Cortex of kidney (tissue), 1 donor: ENCODE results near the gene KNOP1.

ENCODE experiments used
- DNase-seq: peaks from one replicate; lab custom pipeline; 2025; lab: John Stamatoyannopoulos, UW

KNOP1 gene

GRCh38 chr16:19707569-19708295 is 10.3 kb downstream of the KNOP1 start:
- DNase-seq, result no peak

- no peak for DNase-seq
Measured at GRCh38 chr16:19706846-19707245, 11.2 kb downstream of the KNOP1 start.

DNA sequence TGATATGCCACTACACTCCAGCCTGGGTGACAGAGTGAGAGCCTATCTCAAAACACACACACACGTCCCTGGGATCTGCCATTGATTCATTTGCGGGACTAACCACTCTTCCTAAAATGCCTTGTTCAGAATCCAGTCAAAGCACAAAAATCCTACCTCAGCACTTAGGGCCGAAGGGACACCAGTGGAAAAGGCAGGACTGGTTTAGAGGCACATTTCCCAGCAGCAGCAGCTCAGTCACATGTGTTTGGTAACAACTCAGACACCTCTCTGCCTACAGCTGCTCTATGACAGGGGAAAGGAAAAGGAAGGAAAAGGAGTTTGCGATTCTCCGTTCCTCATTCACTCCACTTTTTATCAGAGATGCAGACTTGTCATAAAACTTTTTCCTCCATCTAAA is 12.2 kb downstream of the KNOP1 start:
- DNase-seq, result no peak

DNA sequence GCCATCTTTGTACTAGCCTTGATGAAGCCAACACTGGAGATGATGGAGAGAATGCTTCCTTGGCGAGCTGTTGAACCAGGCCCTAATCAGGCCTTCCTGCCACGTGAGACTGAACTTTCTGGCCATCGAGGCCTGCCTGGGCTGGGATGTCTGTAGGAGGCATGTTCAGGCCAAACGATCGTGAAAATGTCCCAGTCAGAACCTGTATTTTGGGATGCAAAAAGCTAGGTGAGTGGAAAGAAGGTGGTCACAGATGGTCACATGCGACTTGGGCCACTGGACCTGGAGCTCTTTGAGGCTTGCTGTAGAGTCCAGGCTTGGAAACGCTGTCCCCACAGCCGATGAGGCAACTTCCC is 12.9 kb downstream of the KNOP1 start:
- no peak for DNase-seq

DNA sequence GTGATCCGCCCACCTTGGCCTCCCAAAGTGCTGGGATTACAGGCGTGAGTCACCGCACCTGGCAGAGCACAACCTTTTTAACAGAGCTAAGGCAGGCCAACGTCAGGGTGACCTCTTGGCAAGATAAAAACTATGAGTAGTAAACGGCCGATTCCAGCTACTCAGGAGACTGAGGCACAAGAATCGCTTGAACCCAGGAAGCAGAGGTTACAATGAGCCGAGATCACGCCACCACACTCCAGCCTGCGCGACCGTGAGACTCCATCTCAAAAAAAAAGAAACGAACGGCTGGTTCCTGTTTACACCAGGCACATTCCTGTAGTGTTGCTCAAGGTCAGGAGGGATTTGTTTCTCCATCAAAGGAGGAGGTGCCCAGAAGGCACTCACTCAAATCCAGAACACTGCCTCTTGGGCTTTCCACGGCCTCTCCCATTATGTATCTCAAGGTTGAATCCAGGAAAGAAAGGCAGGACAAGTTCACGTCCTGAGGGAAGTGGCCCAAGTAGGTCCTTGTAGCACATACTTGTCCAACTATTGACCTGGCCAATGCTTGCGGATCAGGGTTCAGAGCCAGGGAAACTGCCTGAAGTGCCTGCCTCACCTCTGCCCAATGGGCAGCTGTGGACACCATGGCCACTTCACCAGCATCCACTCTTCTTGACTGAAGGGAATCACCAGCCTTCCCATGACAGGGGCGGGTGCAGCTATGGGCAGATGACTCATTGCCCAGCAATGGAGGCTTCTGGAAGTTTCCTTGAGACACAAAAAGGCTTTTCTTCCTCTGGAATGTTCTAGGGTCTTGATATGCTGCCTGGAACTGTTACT is 13.5 kb downstream of the KNOP1 start:
- DNase-seq, result no peak

DNA sequence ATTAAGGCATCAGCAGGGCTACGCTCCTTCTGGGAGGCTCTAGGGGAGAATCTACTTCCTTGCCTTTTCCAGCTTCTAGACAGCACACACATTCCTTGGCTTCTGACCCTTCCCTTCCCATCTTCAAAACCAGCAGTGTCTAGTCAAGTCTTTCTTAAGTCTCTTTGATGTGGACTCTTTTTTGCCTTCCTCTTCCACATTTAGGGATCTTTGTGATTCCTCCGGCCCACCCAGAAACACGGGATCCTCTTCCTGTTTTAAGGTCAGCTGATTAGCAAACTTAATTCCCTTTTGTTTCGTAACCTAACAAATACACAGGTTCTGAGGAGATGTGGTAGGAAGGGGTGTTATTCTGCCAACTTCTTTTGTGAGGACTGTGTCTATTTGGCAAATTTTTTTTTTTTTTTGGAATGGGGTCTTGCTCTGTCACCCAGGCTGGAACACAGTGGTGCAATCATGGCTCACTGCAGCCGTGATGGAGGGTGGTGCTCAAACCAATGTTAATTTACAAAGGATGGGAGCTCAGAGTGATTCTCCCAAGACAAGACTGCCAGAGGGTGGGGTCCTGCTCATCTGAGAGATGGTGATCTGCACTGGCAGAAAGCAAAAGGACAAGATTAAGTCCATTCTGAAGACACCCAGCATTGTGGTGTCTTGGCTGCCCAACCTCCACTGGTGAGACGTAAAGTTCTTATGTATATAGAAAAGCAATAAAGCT is 14.7 kb downstream of the KNOP1 start:
- no peak for DNase-seq

DNA sequence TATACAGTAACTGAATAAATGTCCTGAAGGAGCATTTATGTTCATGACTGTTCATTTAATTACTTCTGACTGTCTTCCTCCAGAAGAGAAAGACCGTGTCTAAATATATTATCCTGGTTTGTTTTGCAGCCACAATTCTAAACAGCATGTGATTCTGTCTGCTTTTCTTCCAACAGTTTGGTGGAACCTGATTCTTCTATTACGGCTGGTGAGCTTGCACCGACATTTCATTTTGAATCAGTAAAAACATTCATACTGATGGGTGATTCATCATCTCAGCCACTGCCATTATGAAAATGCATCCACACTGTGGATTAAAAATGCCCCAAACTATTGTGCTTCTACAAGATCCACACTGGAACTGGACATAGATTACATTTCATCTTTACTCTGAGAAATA is 16.9 kb downstream of the KNOP1 start:
- no peak for DNase-seq

DNA sequence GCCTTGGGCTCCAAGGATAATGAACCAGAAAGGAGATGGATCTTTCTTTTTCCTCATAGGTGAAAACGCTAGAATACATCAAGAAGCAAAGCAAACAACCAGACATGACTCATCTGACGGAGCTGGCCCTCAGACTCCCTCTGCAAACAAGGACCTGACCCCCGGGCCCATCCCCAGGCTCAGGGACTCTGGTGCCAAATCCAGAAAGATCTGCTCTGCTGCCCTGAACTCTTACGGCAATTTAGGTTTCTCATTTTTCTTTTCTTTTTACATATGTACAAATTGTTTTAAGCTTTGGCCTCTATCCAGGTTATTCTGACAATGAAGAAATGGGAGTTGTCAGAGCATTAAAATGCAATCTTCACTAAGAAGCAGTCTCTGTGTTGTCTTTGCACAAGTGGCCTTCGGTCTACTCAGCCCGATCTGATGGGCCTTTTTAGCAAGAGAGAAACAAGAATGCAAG is 17.7 kb downstream of the KNOP1 start:
- no peak for DNase-seq

GRCh38 chr16:19699472-19699871 is 18.6 kb downstream of the KNOP1 start:
- no peak for DNase-seq

DNA sequence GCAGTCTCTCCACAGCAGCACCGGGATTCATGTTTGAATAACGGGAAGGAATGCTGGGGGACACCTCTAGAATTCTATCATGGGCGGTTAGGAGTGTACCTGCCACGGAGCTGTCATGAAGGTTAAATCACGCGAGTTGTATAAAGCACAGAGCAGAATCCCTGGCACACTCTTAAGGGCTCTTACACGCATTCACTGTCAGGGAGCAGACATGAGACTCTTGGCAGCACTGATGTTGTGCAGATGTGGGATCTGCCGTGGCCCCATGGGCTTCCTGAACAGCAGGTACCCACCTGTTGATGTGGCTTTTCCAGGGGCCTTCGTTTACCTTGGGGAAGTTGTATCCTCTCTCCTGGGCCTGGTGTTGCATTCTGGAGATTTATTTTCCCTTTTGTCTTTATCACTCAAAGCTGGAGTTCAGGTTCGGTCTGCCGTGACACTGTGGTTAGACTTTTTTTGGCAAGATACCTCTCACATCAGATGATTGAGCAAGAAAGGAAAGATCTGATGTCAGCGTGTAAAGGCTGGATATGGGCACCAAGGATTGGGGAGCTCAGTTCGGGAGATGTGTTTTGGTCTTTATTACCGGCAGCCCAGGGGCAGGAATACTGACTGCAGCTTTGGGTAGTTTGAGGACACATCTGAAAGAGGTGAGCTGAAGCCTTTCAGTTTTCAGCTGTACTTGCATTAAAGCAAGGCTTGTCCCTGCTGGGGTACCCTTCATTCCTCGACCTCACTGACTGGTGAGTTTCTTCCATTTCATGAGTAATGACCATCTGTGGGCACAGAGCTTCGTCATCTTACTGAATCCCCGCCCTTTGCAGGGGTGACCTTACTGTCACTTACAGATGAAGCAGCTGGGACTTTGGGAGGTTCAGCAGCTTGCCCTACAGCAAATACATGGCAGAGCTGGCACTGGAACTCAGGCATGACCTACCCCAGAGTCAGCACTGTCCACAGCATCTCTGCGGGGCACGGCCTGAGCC is 19.3 kb downstream of the KNOP1 start:
- no peak for DNase-seq

- DNase-seq, result no peak
Measured at GRCh38 chr16:19697756-19698318, 20.2 kb downstream of the KNOP1 start.

- no peak for DNase-seq
Measured at GRCh38 chr16:19696961-19697360, 21.1 kb downstream of the KNOP1 start.

DNA sequence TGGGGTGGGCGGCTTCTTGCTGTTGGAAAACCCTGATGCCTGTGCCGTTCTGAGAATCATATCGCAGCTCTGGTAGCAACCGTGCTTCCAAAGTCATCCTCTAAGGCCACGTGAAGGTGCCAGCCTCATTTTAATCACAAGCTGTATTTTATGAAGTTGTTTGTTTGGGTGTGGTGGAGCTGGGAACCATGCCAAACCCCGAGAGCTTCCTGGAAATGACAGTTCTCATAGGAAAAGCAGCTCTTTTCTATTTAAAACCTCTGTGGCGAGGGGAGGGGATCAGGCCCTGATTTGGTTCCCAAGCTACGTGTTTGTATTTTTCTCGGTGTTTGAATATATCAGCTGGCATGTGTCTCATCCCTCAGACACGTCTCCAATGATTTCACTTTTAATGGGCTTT is 21.7 kb downstream of the KNOP1 start:
- DNase-seq, result no peak

DNA sequence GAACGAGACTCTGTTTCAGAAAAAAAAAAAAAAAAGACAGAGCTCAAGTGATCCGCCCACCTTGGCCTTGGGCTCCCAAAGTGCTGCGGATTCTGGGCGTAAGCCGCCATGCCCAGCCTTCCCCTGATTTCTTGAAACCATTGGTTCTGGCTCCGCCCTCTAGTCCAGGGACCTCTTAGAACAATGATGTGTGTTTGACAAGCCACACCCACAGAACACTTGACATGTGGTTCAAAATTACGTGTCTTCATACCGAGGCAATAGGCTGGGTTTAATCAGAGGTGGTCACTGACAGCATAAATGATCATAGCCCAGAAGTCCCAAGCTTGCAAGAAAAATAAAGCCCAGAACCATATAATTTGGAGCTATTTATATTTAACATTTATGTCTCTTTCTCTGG is 23.0 kb downstream of the KNOP1 start:
- no peak for DNase-seq

GRCh38 chr16:19691161-19691711 is 26.8 kb downstream of the KNOP1 start:
- no peak for DNase-seq

DNA sequence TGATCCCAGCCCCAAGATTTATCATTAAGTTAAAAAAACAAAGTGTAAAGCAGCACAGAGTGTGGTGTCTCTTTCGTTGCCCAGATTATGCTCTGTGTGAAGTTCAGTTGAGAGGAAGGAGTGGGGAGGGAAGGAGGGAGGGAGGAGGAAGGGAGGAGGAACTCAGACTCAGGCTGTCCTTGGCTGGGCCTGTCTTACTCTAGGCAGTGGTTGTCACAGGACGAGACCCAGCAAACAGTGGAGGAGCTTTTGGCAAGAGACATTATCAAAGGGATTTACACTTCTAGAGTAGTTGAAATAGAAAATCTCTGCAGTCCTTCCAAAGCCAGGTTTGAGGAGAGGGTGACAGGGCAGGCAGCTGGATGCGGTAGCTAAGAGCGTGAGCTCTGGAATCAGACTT is 27.8 kb downstream of the KNOP1 start:
- no peak for DNase-seq

GRCh38 chr16:19689342-19689741 is 28.7 kb downstream of the KNOP1 start:
- no peak for DNase-seq

DNA sequence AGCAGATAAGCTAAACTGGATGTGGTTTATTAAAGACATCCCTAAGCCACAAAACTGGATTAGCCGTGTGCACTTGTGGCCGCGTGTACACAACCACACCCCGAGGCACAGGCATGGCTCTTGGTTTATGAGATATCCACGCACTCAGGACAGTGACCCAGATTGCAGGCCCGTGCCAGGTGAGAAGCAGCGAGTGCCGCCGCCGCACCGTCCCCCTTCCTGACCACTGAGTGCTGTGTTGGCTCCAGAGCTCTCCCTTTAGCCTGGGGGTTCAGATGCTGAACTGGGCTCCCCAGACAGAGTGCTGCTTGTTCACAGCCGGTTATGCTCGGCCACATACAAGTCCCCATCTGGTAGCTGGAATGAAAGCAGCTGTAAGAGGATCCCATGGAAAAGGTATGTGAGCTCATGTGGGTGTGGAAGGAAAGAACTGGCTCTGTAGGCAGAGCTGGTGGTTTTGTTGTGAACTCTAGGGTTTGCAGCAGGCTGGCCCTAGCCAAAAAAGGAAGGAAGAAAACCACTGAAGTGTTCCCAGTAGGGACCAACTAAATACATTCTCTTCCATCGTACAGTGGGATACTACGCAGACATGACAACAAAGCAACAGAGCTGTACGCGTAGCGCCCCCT is 29.5 kb downstream of the KNOP1 start:
- DNase-seq, result no peak

DNA sequence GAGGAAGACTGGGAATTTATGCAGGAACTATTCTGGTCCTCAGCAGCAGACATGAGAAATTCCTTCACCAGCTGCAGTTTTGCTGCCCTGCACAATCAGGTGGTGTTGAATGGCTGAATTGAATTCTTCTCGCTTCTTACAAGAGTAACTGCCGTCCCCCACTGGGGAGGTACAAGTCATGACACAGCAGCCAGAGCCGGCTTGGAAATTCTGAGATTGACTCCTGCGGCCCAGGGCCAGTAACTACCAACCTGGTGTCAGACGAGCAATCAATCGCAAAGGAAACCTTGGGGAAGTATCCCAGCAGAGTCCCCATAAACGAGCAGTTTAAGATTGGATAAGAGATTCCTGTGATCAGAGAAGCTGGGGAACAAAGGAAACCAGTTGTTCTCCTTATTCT is 30.7 kb downstream of the KNOP1 start:
- no peak for DNase-seq

- no peak for DNase-seq
Measured at GRCh38 chr16:19685176-19685575, 32.9 kb downstream of the KNOP1 start.
